Thyroid gland (tissue), 4 donors: ENCODE data around the gene ZNF513. TPM values are rescaled to one million over a fixed set of nuclear protein-coding genes. Genes with fewer than 3 reads are reported as not detected.
A peak's percentile ranks its signal among the peaks of the same experiment; 100 is the strongest.

Experiments used
- DNase-seq, 2 donors: peaks; one replicate each; pipeline ENCODE4 v3.0.0-alpha.2; 2019
- H3K27ac ChIP-seq, 3 donors: fragments of 200-600 bp; sonication (generic); 1 replicate in 2 of 3; 2 replicates in 1 of 3; pipeline ENCODE4 v1.5.1; 2016 to 2019; ENCODE audit warnings: mild to moderate bottlenecking in 1 of 3, moderate library complexity in 1 of 3
- H3K27me3 ChIP-seq: fragments of 200-600 bp; sonication (generic); one replicate; pipeline ENCODE4 v1.5.1; 2019
- H3K36me3 ChIP-seq, 2 donors: fragments of 200-600 bp; sonication (generic); one replicate each; pipeline ENCODE4 v1.5.1; 2016 to 2019
- H3K4me1 ChIP-seq, 2 donors: fragments of 200-600 bp; sonication (generic); one replicate each; pipeline ENCODE4 v1.5.1; 2017 to 2019
- H3K4me3 ChIP-seq, 3 donors: fragments of 200-600 bp; sonication (generic); replicated peaks in 1 of 3; 1 replicate in 2 of 3; 2 replicates in 1 of 3; pipeline ENCODE4 v1.5.1; 2016; ENCODE audit warnings: mild to moderate bottlenecking in 1 of 3
- H3K9me3 ChIP-seq: fragments of 200-600 bp; sonication (generic); one replicate; pipeline ENCODE4 v1.5.1; 2017
- CTCF ChIP-seq, 6 experiments: fragments of 200-600 bp in 3 of 6; fragments of 450-650 bp in 3 of 6; sonication (generic) in 3 of 6; IDR thresholded peaks; one replicate each; pipeline ENCODE4 v1.5.1; 2016 to 2019; ENCODE audit warnings: antibody characterized with exemption in 6 of 6, mild to moderate bottlenecking in 2 of 6, inconsistent platforms in 1 of 6, moderate library complexity in 1 of 6
- POLR2A ChIP-seq, 2 donors: fragments of 450-650 bp; IDR thresholded peaks; one replicate each; pipeline ENCODE4 v1.6.1; 2017; ENCODE audit warnings: antibody characterized with exemption in 2 of 2, mild to moderate bottlenecking in 2 of 2, moderate library complexity in 1 of 2
- WGBS, 2 donors: methylation state at CpG; one replicate each; pipeline ENCODE4 v1.1.5; 2017; 5-methylcytosine and 5-hydroxymethylcytosine counted together
- intact Hi-C: fragments of 100-400 bp; cut with DNase I; formaldehyde crosslinking; loops from one replicate; pipeline ENCODE4 v1.15.1; 2023
- total RNA-seq, 4 donors: library from RNA; depleted of rRNA; stranded (reverse); fragments of >200 nt; gene quantifications; one replicate each; pipeline ENCODE4 v1.2.3, GENCODE V29; 2016

ZNF513 gene
- total RNA-seq, 4 donors from 2014 or later = 9.1 to 14.8 (median 9.2) TPM

- Histone ChIP-seq H3K27ac (peak within 1 kb of the TSS; percentile 54 to 80 (median 58)), H3K27me3 (no peaks in the 10 kb centered on the region), H3K4me3 (peak within 1 kb of the TSS; percentile 96 to 100 (median 97)), H3K4me1 (peaks cover 10 to 18% of the 10 kb centered on the region in 2 donors), H3K9me3 (no peaks in the 10 kb centered on the region), H3K36me3 (no peaks in the 10 kb centered on the region)
- 1 to 3% methylated on average over 26 to 31 of the region's 82 CpGs for WGBS, 2 donors
- DNase-seq = peak; percentile 96
- intact Hi-C loops = loop anchor here (2.0 to 5.0 kb wide), 2 partner anchors 19 to 42 kb away; partner anchors contain the start of gene NRBP1
- TF ChIP-seq POLR2A (IDR thresholded peaks at IDR 0.05) (peak in 1 of 2 donors; percentile 86), CTCF (IDR thresholded peaks at IDR 0.05) (peak in 1 of 6 experiments; percentile 10)
Observed at GRCh38 chr2:27409321-27410073, 29.0 kb upstream of the ZNF513 start, which contains the start of gene PPM1G. Gene PPM1G, minus strand, starts transcription at chr2:27409591. Its CDS starts 169 bp downstream, at chr2:27409422.

DNA sequence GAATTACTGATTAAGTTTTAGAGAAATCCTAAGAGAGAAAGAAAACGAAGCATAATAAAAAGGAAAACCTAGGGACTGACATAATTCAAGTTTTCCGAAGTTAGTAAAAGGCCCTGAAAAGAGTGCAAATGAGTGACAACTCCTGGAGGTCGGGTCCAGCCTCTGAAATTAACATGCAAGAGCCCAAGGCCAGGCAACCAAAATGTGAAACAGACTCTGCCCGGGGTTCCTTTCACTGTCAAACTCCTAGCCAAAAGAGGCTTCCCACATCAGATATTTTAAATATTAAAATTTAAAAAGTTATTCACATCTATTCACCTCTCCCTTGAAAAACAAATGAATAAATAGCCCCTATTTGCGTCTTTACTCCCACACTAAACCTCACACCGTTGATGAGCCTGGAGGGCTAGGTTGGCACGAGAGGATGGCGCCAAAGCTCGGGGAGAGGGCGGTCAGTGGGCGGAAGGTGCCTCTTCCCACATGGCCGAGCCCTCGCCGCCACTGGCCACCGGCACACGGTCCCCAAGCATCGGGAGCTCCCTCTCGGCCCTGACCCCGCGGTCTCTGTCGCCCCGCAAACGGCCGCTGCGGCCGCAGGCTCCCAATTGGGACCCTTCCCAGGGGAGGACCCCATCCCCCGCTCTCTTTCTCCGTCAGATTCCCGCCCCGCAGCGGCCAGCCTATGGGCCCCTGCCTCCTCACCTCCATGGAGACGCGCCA, 28.2 kb upstream of the ZNF513 start:
- 0 to 1% methylated on average over 15 to 18 of the region's 33 CpGs for WGBS, 2 donors
- Histone ChIP-seq H3K4me1 (peaks cover 10 to 18% of the 10 kb centered on the region in 2 donors), H3K4me3 (peak overlapping the region; percentile 96 to 100 (median 97)), H3K9me3 (no peaks in the 10 kb centered on the region), H3K36me3 (no peaks in the 10 kb centered on the region), H3K27me3 (no peaks in the 10 kb centered on the region), H3K27ac (peak overlapping the region in 2 of 3 donors; percentile 58 to 80)
- DNase-seq = peak in 1 of 2 donors; percentile 9
- TF ChIP-seq POLR2A (IDR thresholded peaks at IDR 0.05) = no peak
- TF ChIP-seq CTCF (IDR thresholded peaks at IDR 0.05) = no peak
- intact Hi-C loops = no loop called here

- 54 to 55% methylated on average over 16 of the region's 16 CpGs for WGBS, 2 donors
- Histone ChIP-seq H3K9me3 (no peaks in the 10 kb centered on the region), H3K4me1 (peaks cover 10 to 18% of the 10 kb centered on the region in 2 donors), H3K36me3 (no peaks in the 10 kb centered on the region), H3K27me3 (no peaks in the 10 kb centered on the region), H3K27ac (no peak overlapping the region), H3K4me3 (peak overlapping the region in 1 of 3 donors; percentile 97)
- intact Hi-C loops = no loop called here
- DNase-seq = peak in 1 of 2 donors; percentile 18
- TF ChIP-seq CTCF (IDR thresholded peaks at IDR 0.05) (peak; percentile 31 to 60 (median 44)), POLR2A (IDR thresholded peaks at IDR 0.05) (no peak)
Observed at GRCh38 chr2:27407798-27408491, 27.4 kb upstream of the ZNF513 start.

DNA sequence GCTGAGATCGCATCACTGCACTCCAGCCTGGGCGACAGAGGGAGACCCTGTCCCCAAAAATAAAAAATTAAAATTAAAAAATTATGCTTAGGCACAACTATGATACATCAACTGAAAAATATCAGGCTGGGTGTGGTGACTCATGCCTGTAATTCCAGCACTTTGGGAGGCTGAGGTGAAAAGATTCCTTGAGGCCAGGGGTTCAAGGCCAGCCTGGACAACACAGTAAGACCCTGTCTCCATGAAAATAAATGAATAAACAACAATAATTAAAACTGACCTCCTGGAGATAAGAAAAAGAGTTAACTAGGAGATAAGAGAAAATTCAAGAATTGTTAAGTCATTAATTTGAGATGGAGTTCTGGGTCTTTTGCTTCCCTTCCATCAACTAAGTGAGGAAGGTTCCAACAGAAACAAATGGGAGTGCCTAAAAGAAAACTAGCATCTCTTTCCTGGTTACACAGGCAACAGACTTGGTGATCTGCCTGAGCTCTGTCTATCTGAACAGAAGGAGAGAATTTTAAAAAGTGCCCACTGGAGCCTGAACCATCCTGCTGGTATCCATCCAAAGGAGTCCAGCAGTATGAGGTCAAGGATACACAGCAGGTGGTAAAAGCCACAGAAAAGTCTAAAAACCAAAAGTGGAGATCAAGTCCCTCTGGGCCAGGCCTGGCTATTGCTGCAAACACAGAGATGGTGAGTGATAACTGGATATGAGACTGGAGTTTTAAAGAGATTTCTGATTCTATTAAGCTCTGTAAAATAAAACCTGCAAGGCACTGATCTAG, 20.0 kb upstream of the ZNF513 start:
- no peaks in the 10 kb centered on the region for H3K36me3 ChIP-seq

More for the DNA sequence above, 20.0 kb upstream of the ZNF513 start:
- Histone ChIP-seq H3K4me1 (no peaks in the 10 kb centered on the region), H3K27ac (no peak overlapping the region), H3K27me3 (no peaks in the 10 kb centered on the region), H3K4me3 (no peak overlapping the region), H3K9me3 (no peaks in the 10 kb centered on the region)
- TF ChIP-seq POLR2A (IDR thresholded peaks at IDR 0.05) (no peak), CTCF (IDR thresholded peaks at IDR 0.05) (no peak)
- 97 to 98% methylated on average over 2 of the region's 2 CpGs for WGBS, 2 donors
- DNase-seq = no peak
- intact Hi-C loops = no loop called here
